GDM1 (cell line): Measurements from ENCODE around the gene AP1B1.

Experiments
- DNase-seq: peaks from one replicate; lab custom pipeline; 2025; lab: John Stamatoyannopoulos, UW

Gene AP1B1

GRCh38 chr22:29300807-29301601, 87.4 kb downstream of the AP1B1 start:
- DNase-seq: no peak

GRCh38 chr22:29300467-29300806, 87.9 kb downstream of the AP1B1 start:
- DNase-seq: no peak

DNA sequence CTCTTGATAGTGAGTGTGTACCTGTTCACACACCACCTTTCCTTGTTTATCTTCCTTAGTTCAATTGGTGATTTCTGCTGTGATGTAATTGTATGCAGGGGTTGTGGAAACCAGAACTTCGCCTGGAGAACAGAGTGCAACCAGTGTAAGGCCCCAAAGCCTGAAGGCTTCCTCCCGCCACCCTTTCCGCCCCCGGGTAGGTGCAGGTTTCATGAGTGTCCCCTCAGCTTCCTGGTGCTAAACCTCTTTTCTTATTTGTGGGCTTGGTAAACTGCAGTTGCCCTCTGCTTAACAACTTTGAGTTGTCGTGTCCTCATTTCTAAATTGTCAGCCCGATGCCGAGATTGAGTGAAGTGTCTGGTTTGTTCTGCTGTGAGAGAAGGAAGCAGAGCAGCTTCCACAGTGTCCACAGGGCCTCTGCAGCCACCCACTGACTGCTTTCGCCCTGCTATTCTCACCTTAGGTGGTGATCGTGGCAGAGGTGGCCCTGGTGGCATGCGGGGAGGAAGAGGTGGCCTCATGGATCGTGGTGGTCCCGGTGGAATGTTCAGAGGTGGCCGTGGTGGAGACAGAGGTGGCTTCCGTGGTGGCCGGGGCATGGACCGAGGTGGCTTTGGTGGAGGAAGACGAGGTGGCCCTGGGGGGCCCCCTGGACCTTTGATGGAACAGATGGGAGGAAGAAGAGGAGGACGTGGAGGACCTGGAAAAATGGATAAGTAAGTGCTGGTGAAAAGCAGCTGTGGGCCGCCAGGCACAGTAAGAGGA, 89.1 kb downstream of the AP1B1 start:
- DNase-seq: no peak

GRCh38 chr22:29298641-29299040, 89.7 kb downstream of the AP1B1 start:
- no peak for DNase-seq

DNA sequence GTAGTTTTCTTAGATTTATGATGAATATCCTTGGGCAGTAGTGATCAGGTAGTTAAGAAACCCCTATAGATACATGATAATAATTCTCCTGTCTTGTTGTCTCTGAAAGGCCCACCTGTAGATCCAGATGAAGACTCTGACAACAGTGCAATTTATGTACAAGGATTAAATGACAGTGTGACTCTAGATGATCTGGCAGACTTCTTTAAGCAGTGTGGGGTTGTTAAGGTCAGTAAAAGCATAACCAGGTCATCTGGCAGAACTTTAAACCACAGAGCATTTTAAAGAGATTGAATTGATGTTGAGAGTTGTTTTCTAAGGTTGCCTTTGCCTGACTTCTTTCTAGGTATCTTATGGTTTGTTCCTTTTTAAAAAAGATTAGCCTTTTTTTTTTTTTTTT, 96.0 kb downstream of the AP1B1 start:
- no peak for DNase-seq

- DNase-seq: no peak
These were observed 97.2 kb downstream of the AP1B1 start for GRCh38 chr22:29291215-29291614.

- DNase-seq: no peak
These were observed 98.3 kb downstream of the AP1B1 start for GRCh38 chr22:29290061-29290460.

GRCh38 chr22:29288837-29289236, 99.5 kb downstream of the AP1B1 start:
- DNase-seq: no peak

GRCh38 chr22:29284196-29284595, 104.2 kb downstream of the AP1B1 start:
- no peak for DNase-seq

DNA sequence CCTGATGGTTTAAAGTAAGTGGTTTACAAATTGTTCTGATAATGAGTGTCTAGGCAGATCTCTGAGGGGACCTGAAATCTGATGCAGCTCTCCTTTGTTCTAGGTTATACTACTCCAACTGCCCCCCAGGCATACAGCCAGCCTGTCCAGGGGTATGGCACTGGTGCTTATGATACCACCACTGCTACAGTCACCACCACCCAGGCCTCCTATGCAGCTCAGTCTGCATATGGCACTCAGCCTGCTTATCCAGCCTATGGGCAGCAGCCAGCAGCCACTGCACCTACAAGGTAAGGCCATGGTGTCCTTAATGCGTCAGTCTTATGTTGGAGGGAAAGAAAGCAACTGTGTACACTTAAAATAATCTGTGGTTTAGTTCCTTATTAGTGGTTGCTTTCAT, 110.4 kb downstream of the AP1B1 start:
- no peak for DNase-seq
